Superior temporal gyrus (tissue), 1 donor: ENCODE measurements around the gene NTNG1.

Experiments
- DNase-seq: peaks from one replicate; pipeline ENCODE4 v3.0.0-alpha.2; 2016; ENCODE audit errors: extremely low spot score

NTNG1 gene

GRCh38 chr1:107327446-107327845 lies 186.6 kb downstream of the NTNG1 start:
- DNase-seq = no peak

- DNase-seq = no peak
Measured at GRCh38 chr1:107328087-107328486, 187.2 kb downstream of the NTNG1 start.

- no peak for DNase-seq
Measured at GRCh38 chr1:107339775-107340174, 198.9 kb downstream of the NTNG1 start.

- no peak for DNase-seq
Measured at GRCh38 chr1:107342316-107342715, 201.5 kb downstream of the NTNG1 start.

- no peak for DNase-seq
Measured at GRCh38 chr1:107342768-107343167, 201.9 kb downstream of the NTNG1 start.

GRCh38 chr1:107343601-107344000 lies 202.8 kb downstream of the NTNG1 start:
- DNase-seq = no peak

GRCh38 chr1:107344268-107344760 lies 203.5 kb downstream of the NTNG1 start:
- DNase-seq = no peak

- no peak for DNase-seq
Measured at GRCh38 chr1:107344836-107345235, 204.0 kb downstream of the NTNG1 start.

- DNase-seq = no peak
Measured at GRCh38 chr1:107352850-107353249, 212.0 kb downstream of the NTNG1 start.

GRCh38 chr1:107357376-107357775 lies 216.5 kb downstream of the NTNG1 start:
- no peak for DNase-seq

GRCh38 chr1:107358619-107359327 lies 217.9 kb downstream of the NTNG1 start:
- no peak for DNase-seq

- no peak for DNase-seq
Measured at GRCh38 chr1:107359472-107360241, 218.8 kb downstream of the NTNG1 start.

GRCh38 chr1:107362468-107363140 lies 221.8 kb downstream of the NTNG1 start:
- DNase-seq = no peak

- no peak for DNase-seq
Measured at GRCh38 chr1:107363154-107363553, 222.3 kb downstream of the NTNG1 start.

GRCh38 chr1:107365527-107366240 lies 224.8 kb downstream of the NTNG1 start:
- DNase-seq = no peak

GRCh38 chr1:107378426-107378825 lies 237.6 kb downstream of the NTNG1 start:
- DNase-seq = no peak

GRCh38 chr1:107378866-107379265 lies 238.0 kb downstream of the NTNG1 start:
- no peak for DNase-seq

- DNase-seq = no peak
Measured at GRCh38 chr1:107379826-107380225, 239.0 kb downstream of the NTNG1 start.

GRCh38 chr1:107389410-107390396 lies 248.9 kb downstream of the NTNG1 start:
- no peak for DNase-seq

GRCh38 chr1:107394301-107394700 lies 253.5 kb downstream of the NTNG1 start:
- DNase-seq = peak; percentile 22

- DNase-seq = no peak
Measured at GRCh38 chr1:107401704-107402103, 260.9 kb downstream of the NTNG1 start.
